ENCODE results near the gene OTOL1. TPM values are rescaled to one million over a fixed set of nuclear protein-coding genes. Genes with fewer than 3 reads are reported as not detected.
A peak's percentile ranks its signal among the peaks of the same experiment; 100 is the strongest.

Gene OTOL1
- total RNA-seq, 2 experiments from 2014 or later = not detected

- DNase-seq (no peak), ATAC-seq (no peak)
- CTCF ChIA-PET = no interaction called here
- Mint-ChIP-seq H3K27me3 (peaks cover 4% of the 10 kb centered on the region), H3K9me3 (no peaks in the 10 kb centered on the region), H3K36me3 (ENCODE audit: low read depth) (no peaks in the 10 kb centered on the region), H3K4me1 (ENCODE audit: low read depth) (no peaks in the 10 kb centered on the region), H3K4me3 (no peak overlapping the region), H3K27ac (no peak overlapping the region)
- POLR2A ChIA-PET = no interaction called here
- TF ChIP-seq CTCF (IDR thresholded peaks at IDR 0.05) = no peak
- intact Hi-C loops (cut with micrococcal nuclease) = no loop called here
Measured at GRCh38 chr3:161500068-161500796, 3.6 kb downstream of the OTOL1 start.

GRCh38 chr3:161503271-161503670 lies 6.7 kb downstream of the OTOL1 start:
- TF ChIP-seq CTCF (IDR thresholded peaks at IDR 0.05) = no peak
- no peaks in the 10 kb centered on the region for H3K36me3 Mint-ChIP-seq (ENCODE audit: low read depth)
- H3K9me3 Mint-ChIP-seq = no peaks in the 10 kb centered on the region
- ATAC-seq (no peak), DNase-seq (no peak)
- POLR2A ChIA-PET = no interaction called here
- no peak overlapping the region for H3K4me3 Mint-ChIP-seq
- H3K4me1 Mint-ChIP-seq (ENCODE audit: low read depth) = no peaks in the 10 kb centered on the region
- intact Hi-C loops (cut with micrococcal nuclease) = no loop called here
- CTCF ChIA-PET = no interaction called here
- H3K27ac Mint-ChIP-seq = no peak overlapping the region
- H3K27me3 Mint-ChIP-seq = peaks cover 3% of the 10 kb centered on the region

GRCh38 chr3:161508852-161509477 lies 12.4 kb downstream of the OTOL1 start:
- Mint-ChIP-seq H3K4me1 (ENCODE audit: low read depth) (no peaks in the 10 kb centered on the region), H3K27ac (no peak overlapping the region), H3K4me3 (no peak overlapping the region), H3K36me3 (ENCODE audit: low read depth) (no peaks in the 10 kb centered on the region), H3K9me3 (peaks cover 2% of the 10 kb centered on the region), H3K27me3 (peaks cover 5% of the 10 kb centered on the region)
- no peak for DNase-seq
- intact Hi-C loops (cut with micrococcal nuclease) = no loop called here
- peak; percentile 54 for TF ChIP-seq CTCF (IDR thresholded peaks at IDR 0.05)
- ChIA-PET POLR2A (no interaction called here), CTCF (interaction anchor here (0.6 to 1.0 kb wide), 2 partner anchors 55 to 1928 kb away, joined by 3 read pairs; no protein-coding TSS in a partner anchor)
- peak; percentile 45 for ATAC-seq

GRCh38 chr3:161510510-161511260 lies 14.1 kb downstream of the OTOL1 start:
- peaks cover 5% of the 10 kb centered on the region for H3K27me3 Mint-ChIP-seq
- no peak overlapping the region for H3K27ac Mint-ChIP-seq
- DNase-seq (no peak), ATAC-seq (no peak)
- no peaks in the 10 kb centered on the region for H3K36me3 Mint-ChIP-seq (ENCODE audit: low read depth)
- intact Hi-C loops (cut with micrococcal nuclease) = no loop called here
- peaks cover 2% of the 10 kb centered on the region for H3K9me3 Mint-ChIP-seq
- TF ChIP-seq CTCF (IDR thresholded peaks at IDR 0.05) = no peak
- ChIA-PET POLR2A (no interaction called here), CTCF (no interaction called here)
- no peak overlapping the region for H3K4me3 Mint-ChIP-seq
- H3K4me1 Mint-ChIP-seq (ENCODE audit: low read depth) = no peaks in the 10 kb centered on the region

GRCh38 chr3:161523916-161524315 lies 27.3 kb downstream of the OTOL1 start:
- ChIA-PET POLR2A (no interaction called here), CTCF (no interaction called here)

More at GRCh38 chr3:161523916-161524315, 27.3 kb downstream of the OTOL1 start:
- no peak overlapping the region for H3K27ac Mint-ChIP-seq
- ATAC-seq = no peak
- H3K4me3 Mint-ChIP-seq = no peak overlapping the region
- H3K27me3 Mint-ChIP-seq = no peaks in the 10 kb centered on the region
- H3K9me3 Mint-ChIP-seq = no peaks in the 10 kb centered on the region
- TF ChIP-seq CTCF (IDR thresholded peaks at IDR 0.05) = no peak
- no peaks in the 10 kb centered on the region for H3K4me1 Mint-ChIP-seq (ENCODE audit: low read depth)
- intact Hi-C loops (cut with micrococcal nuclease) = no loop called here
- H3K36me3 Mint-ChIP-seq (ENCODE audit: low read depth) = no peaks in the 10 kb centered on the region
- DNase-seq = no peak
